Measurements from ENCODE around the gene METTL22.

GRCh38 chr16:8620535-8620934, 963 bp upstream of the METTL22 start:
- no peak for TF ChIP-seq CTCF (IDR thresholded peaks at IDR 0.05)
- no peak for TF ChIP-seq POLR2A (IDR thresholded peaks at IDR 0.05)
- TF ChIP-seq POLR2AphosphoS5 (IDR thresholded peaks at IDR 0.05): no peak
